ENCODE measurements around the gene C10orf71.

DNA sequence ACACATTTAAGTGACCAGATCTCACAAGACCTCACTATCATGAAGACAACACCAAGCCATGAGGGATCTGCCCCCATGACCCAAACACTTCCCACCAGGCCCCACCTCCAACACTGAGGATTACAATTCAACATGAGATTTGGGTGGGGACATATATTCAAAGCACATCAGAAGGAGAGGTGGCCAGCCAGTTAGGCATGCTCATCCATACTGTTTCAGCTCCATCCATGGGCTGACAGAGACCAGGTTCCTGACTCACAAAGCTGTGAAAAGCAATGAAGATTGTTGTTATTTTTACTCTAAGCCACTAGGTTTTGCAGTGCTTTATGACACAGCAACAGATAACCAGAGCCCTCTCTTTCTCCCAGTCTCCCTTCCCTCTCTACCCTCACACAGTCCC is 36.0 kb downstream of the C10orf71 start:
- TF ChIP-seq CTCF (IDR thresholded peaks at IDR 0.05; ENCODE audit: insufficient read depth, low read depth, low read length) (no peak), EZH2 (IDR thresholded peaks at IDR 0.05; ENCODE audit: insufficient read depth, low read length) (no peak)

Data from astrocyte (in vitro differentiated cells and primary cell).